ENCODE results near the gene PNMA6A. TPM values are rescaled to one million over a fixed set of nuclear protein-coding genes. Genes with fewer than 3 reads are reported as not detected.
"Not testable (repeated sequence)": the region's sequence is repeated elsewhere in the genome, so short reads cannot be mapped to it uniquely, and the experiment has no call there.

PNMA6A gene
- total RNA-seq, 2 experiments from 2014 or later = 0.15 to 0.23 TPM

- DNase-seq = no peak
- Mint-ChIP-seq H3K27ac (no peak overlapping the region), H3K9me3 (no peaks in the 10 kb centered on the region), H3K4me3 (no peak overlapping the region), H3K36me3 (ENCODE audit: low read depth) (no peaks in the 10 kb centered on the region), H3K4me1 (no peaks in the 10 kb centered on the region), H3K27me3 (peaks cover 9% of the 10 kb centered on the region)
- ChIA-PET POLR2A (no interaction called here), CTCF (no interaction called here)
These were observed 12.2 kb upstream of the PNMA6A start for GRCh38 chrX:153060095-153060445.

DNA sequence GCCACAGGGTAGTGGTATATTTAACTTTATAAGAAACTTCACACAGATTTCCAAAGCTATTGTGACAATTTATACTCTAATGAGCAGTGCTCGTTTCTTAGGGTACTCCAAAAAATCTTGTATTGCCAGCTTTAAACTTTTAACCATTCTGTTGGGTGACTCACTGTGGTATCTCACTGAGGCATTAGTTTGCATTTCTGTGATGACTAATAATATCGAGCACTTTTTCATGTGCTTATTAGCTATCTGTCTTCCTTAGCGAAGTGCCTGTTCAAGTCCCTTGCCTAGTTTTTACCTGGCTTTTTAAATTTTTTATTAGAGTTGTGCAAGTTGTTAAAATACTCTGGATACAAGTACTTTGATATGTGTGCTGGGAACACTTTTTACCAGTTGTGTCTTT is 10.5 kb upstream of the PNMA6A start:
- DNase-seq = no peak
- H3K27me3 Mint-ChIP-seq = peaks cover 5% of the 10 kb centered on the region
- H3K36me3 Mint-ChIP-seq (ENCODE audit: low read depth) = no peaks in the 10 kb centered on the region
- H3K4me1 Mint-ChIP-seq = no peaks in the 10 kb centered on the region
- no peak overlapping the region for H3K27ac Mint-ChIP-seq
- ChIA-PET POLR2A (no interaction called here), CTCF (interaction anchor here (1.3 to 1.5 kb wide), 2 partner anchors 9 to 29 kb away, joined by 4 read pairs; no protein-coding TSS in a partner anchor)
- no peaks in the 10 kb centered on the region for H3K9me3 Mint-ChIP-seq
- H3K4me3 Mint-ChIP-seq = no peak overlapping the region

GRCh38 chrX:153063315-153063714 is 8.9 kb upstream of the PNMA6A start:
- Mint-ChIP-seq H3K27me3 (peaks cover 2% of the 10 kb centered on the region), H3K27ac (no peak overlapping the region), H3K4me1 (no peaks in the 10 kb centered on the region), H3K4me3 (no peak overlapping the region), H3K9me3 (no peaks in the 10 kb centered on the region), H3K36me3 (ENCODE audit: low read depth) (no peaks in the 10 kb centered on the region)
- no peak for DNase-seq
- CTCF ChIA-PET = interaction anchor here (0.6 to 2.3 kb wide), 2 partner anchors 13 to 122 kb away, joined by 4 to 7 read pairs; no protein-coding TSS in a partner anchor
- POLR2A ChIA-PET = no interaction called here

DNA sequence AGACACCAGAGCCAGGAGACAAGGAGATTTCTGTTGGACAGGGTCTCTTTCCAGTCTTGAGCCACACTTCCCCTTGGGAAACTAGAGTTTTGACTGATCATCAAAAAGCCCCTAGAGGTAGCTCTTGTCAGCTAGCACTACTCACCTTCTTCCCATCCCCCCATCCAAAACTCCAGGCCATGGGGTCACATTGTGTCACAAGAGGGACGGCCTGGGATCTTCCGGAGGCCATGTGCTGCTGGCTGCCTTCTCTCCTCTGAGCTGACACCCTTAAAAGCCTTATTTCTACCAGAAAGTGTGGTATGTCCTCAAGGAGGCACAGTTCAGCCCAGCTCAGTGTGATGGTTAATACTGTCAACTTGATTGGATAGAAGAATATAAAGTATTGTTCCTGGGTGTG is 8.2 kb upstream of the PNMA6A start:
- no peaks in the 10 kb centered on the region for H3K4me1 Mint-ChIP-seq
- no peak overlapping the region for H3K4me3 Mint-ChIP-seq
- peaks cover 2% of the 10 kb centered on the region for H3K27me3 Mint-ChIP-seq
- H3K36me3 Mint-ChIP-seq (ENCODE audit: low read depth) = no peaks in the 10 kb centered on the region
- no peak overlapping the region for H3K27ac Mint-ChIP-seq
- ChIA-PET POLR2A (no interaction called here), CTCF (interaction anchor here (0.6 to 2.3 kb wide), 2 partner anchors 14 to 122 kb away, joined by 4 to 7 read pairs; no protein-coding TSS in a partner anchor)
- no peak for DNase-seq
- no peaks in the 10 kb centered on the region for H3K9me3 Mint-ChIP-seq

- Mint-ChIP-seq H3K4me1 (no peaks in the 10 kb centered on the region), H3K27me3 (peaks cover 2% of the 10 kb centered on the region), H3K36me3 (ENCODE audit: low read depth) (no peaks in the 10 kb centered on the region), H3K27ac (no peak overlapping the region), H3K4me3 (no peak overlapping the region), H3K9me3 (no peaks in the 10 kb centered on the region)
- POLR2A ChIA-PET = no interaction called here
- DNase-seq = no peak
- CTCF ChIA-PET = no interaction called here
These were observed 6.9 kb upstream of the PNMA6A start for GRCh38 chrX:153065389-153065788.

GRCh38 chrX:153066402-153066801 is 5.9 kb upstream of the PNMA6A start:
- CTCF ChIA-PET; DNase-seq; H3K4me3 Mint-ChIP-seq; POLR2A ChIA-PET; H3K4me1 Mint-ChIP-seq; H3K27me3 Mint-ChIP-seq; H3K36me3 Mint-ChIP-seq (ENCODE audit: low read depth); H3K9me3 Mint-ChIP-seq; H3K27ac Mint-ChIP-seq: not testable (repeated sequence)

DNA sequence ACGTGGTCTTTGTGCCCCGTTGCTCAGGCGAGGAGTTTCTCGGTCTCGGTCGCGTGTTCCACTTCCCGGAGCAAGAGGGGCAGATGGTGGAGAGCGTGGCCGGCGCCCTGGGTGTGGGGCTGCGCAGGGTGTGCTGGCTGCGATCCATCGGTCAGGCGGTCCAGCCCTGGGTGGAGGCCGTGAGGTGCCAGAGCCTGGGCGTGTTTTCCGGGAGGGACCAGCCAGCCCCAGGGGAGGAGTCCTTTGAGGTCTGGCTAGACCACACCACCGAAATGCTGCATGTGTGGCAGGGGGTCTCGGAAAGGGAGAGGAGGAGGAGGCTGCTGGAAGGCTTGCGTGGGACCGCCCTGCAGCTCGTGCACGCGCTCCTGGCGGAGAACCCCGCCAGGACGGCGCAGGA is 1.1 kb downstream of the PNMA6A start:
- DNase-seq; H3K27ac Mint-ChIP-seq; CTCF ChIA-PET; H3K4me3 Mint-ChIP-seq; H3K36me3 Mint-ChIP-seq (ENCODE audit: low read depth); POLR2A ChIA-PET; H3K9me3 Mint-ChIP-seq; H3K27me3 Mint-ChIP-seq; H3K4me1 Mint-ChIP-seq: not testable (repeated sequence)

DNA sequence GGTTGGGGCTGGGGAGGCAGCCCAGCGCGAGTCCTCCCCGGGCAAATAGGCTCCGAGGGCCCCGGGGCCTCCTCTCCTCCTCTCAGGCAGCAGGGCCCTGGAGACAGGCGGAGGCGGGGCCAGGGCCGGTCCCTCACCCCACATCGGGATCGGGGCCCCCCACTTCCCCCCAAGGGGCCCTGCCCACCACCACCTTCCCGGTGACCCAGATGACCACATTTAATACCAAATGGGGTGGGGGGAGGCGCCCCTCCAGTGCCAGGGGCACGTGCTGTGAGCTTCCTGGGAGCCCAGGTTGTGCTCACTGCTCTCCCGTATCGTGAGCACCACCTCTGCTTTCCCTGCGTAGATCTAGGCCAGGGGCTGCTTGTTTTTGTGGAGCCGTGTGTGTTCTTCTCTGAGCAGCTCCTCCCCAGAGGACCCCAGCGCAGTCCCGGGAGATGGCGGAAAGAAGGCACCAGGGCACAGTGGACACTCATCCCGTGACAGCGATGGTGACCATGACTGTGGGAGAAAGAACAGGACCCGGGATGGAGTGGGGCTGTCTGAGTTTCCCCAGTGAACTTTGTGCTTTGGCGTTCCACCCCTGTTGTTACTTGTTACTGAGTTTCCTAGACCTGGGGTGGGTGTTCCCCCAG is 2.1 kb downstream of the PNMA6A start:
- CTCF ChIA-PET = no interaction called here

DNA sequence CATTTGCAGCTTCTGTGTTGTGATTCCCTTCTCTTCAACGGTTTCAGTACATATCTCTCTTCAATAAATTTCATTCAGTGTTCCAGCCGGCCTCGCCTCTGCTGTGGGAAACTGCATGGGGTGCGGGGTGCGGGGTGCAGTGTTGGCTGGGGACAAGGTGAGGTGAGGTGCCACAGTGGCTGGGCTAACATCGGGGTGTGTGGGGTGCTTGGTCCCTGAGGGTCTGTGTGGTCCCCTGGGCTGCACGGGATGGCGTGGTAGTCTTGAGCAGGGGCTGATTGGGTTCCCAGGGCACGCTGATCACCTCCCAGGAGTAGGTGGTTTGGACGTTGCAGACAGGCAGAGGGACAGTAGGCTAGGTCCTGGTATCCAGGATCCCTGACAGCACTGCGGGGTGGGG is 2.7 kb downstream of the PNMA6A start:
- ChIA-PET CTCF (no interaction called here), POLR2A (no interaction called here)
- Mint-ChIP-seq H3K27me3 (no peaks in the 10 kb centered on the region), H3K9me3 (no peaks in the 10 kb centered on the region), H3K36me3 (ENCODE audit: low read depth) (no peaks in the 10 kb centered on the region), H3K27ac (no peak overlapping the region), H3K4me3 (no peak overlapping the region), H3K4me1 (no peaks in the 10 kb centered on the region)
- no peak for DNase-seq

More for the DNA sequence above, 2.1 kb downstream of the PNMA6A start:
- no peaks in the 10 kb centered on the region for H3K9me3 Mint-ChIP-seq
- no peaks in the 10 kb centered on the region for H3K27me3 Mint-ChIP-seq
- no peak overlapping the region for H3K27ac Mint-ChIP-seq
- H3K36me3 Mint-ChIP-seq (ENCODE audit: low read depth) = no peaks in the 10 kb centered on the region
- no peak overlapping the region for H3K4me3 Mint-ChIP-seq
- POLR2A ChIA-PET = no interaction called here
- DNase-seq = no peak
- no peaks in the 10 kb centered on the region for H3K4me1 Mint-ChIP-seq

DNA sequence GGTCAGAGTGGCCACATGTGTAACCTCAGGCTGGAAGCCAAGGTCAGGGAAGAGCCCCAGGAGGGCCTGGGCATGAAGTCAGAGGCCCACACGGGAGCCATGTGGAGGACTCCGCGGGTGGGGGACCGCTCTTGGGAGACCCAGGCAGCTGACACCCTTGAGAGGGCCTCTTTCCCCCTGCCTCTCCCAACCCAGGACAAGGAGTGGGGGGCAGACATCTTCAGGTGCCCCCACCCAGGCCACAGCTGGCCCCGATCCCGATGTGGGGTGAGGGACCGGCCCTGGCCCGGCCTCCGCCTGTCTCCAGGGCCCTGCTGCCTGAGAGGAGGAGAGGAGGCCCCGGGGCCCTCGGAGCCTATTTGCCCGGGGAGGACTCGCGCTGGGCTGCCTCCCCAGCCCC is 3.1 kb downstream of the PNMA6A start:
- H3K4me3 Mint-ChIP-seq = no peak overlapping the region
- no peaks in the 10 kb centered on the region for H3K36me3 Mint-ChIP-seq (ENCODE audit: low read depth)
- H3K27ac Mint-ChIP-seq = no peak overlapping the region
- no peaks in the 10 kb centered on the region for H3K4me1 Mint-ChIP-seq
- H3K9me3 Mint-ChIP-seq = no peaks in the 10 kb centered on the region
- ChIA-PET POLR2A (no interaction called here), CTCF (no interaction called here)
- no peak for DNase-seq
- no peaks in the 10 kb centered on the region for H3K27me3 Mint-ChIP-seq

DNA sequence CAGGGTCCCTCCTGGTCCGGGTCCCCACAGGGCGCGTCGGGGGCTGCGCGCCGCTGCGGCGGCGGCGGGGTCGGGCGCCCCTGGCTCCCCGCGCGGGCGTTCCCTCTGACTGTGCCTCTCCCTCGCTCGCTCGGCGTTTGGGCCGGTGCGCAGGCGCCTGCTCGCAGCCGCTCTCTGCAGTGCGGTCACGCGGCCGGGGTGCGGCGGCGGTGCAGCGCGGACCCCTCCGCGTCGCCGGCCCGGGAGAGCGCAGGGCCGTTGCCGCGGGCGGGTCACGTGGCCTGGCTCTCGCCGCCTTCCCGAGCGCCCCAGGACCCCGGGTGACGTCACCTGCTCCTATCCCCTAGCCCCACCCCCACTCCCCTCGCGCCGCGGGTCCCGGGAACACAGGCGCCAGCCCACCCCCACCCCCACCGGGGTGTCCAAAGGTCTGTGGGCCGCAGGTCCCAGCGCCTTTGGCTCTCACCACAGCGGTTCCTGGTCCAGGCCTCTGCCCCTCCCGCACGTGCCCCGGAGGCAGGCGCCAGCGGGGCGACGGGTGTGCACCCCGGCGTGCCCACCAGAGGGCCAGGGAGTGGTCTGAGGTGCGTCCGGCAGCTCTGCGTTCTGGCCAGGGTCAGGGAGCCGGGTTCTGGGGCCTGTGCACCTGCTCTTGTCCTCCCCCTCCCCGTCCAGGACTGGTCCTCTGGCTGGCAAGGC is 5.3 kb downstream of the PNMA6A start:
- DNase-seq; H3K27me3 Mint-ChIP-seq; POLR2A ChIA-PET; H3K4me1 Mint-ChIP-seq; H3K9me3 Mint-ChIP-seq; H3K4me3 Mint-ChIP-seq; H3K27ac Mint-ChIP-seq; H3K36me3 Mint-ChIP-seq (ENCODE audit: low read depth); CTCF ChIA-PET: not testable (repeated sequence)

- POLR2A ChIA-PET; H3K4me1 Mint-ChIP-seq; H3K27me3 Mint-ChIP-seq; H3K36me3 Mint-ChIP-seq (ENCODE audit: low read depth); H3K9me3 Mint-ChIP-seq; H3K4me3 Mint-ChIP-seq; H3K27ac Mint-ChIP-seq; DNase-seq; CTCF ChIA-PET: not testable (repeated sequence)
These were observed 11.1 kb downstream of the PNMA6A start for GRCh38 chrX:153083238-153083923.

- Mint-ChIP-seq H3K27me3 (no peaks in the 10 kb centered on the region), H3K4me1 (peaks cover 9% of the 10 kb centered on the region), H3K36me3 (ENCODE audit: low read depth) (peaks cover 6% of the 10 kb centered on the region), H3K27ac (no peak overlapping the region), H3K9me3 (peaks cover 21% of the 10 kb centered on the region), H3K4me3 (no peak overlapping the region)
- CTCF ChIA-PET = no interaction called here
- no peak for DNase-seq
- POLR2A ChIA-PET = no interaction called here
These were observed 30.2 kb downstream of the PNMA6A start for GRCh38 chrX:153102418-153102817.

GRCh38 chrX:153104959-153105358 is 32.7 kb downstream of the PNMA6A start:
- POLR2A ChIA-PET; H3K27ac Mint-ChIP-seq; CTCF ChIA-PET; H3K36me3 Mint-ChIP-seq (ENCODE audit: low read depth); DNase-seq; H3K4me1 Mint-ChIP-seq; H3K27me3 Mint-ChIP-seq; H3K4me3 Mint-ChIP-seq: not testable (repeated sequence)
- H3K9me3 Mint-ChIP-seq = peaks cover 21% of the 10 kb centered on the region
